Type B pancreatic cell (in vitro differentiated cells): ENCODE results near the gene MAOA. TPM values are rescaled to one million over a fixed set of nuclear protein-coding genes. Genes with fewer than 3 reads are reported as not detected.

ENCODE experiments used
- DNase-seq: peaks from one replicate; pipeline ENCODE4 v3.0.0; 2021; ENCODE audit warnings: mixed read lengths; ENCODE audit not compliant: unreplicated experiment; ENCODE audit errors: extremely low spot score
- H3K27ac Mint-ChIP-seq: 2 replicates; pipeline ENCODE4 v1.8.0; 2021; ENCODE audit warnings: mild to moderate bottlenecking, mixed read lengths
- H3K27me3 Mint-ChIP-seq: 2 replicates; pipeline ENCODE4 v1.8.0; 2021; ENCODE audit warnings: mixed read lengths
- H3K36me3 Mint-ChIP-seq: 2 replicates; pipeline ENCODE4 v1.8.0; 2021; ENCODE audit warnings: mixed read lengths
- H3K4me1 Mint-ChIP-seq: one replicate; pipeline ENCODE4 v1.8.0; 2021; ENCODE audit warnings: mixed read lengths; ENCODE audit not compliant: unreplicated experiment
- H3K4me3 Mint-ChIP-seq: 2 replicates; pipeline ENCODE4 v1.8.0; 2021; ENCODE audit warnings: mild to moderate bottlenecking, mixed read lengths
- H3K9me3 Mint-ChIP-seq: 2 replicates; pipeline ENCODE4 v1.8.0; 2021; ENCODE audit warnings: mixed read lengths
- total RNA-seq: library from RNA; stranded (reverse); gene quantifications from 2 replicates; pipeline ENCODE4 v1.2.1, GENCODE V29; 2021; ENCODE audit warnings: low replicate concordance
- TF ChIP-seq, protein P1 (sequence below): fragments of 200-600 bp; sonication (generic); conservative IDR thresholded peaks from 2 replicates; pipeline ENCODE4 v1.5.0; 2021; ENCODE audit warnings: antibody characterized with exemption, mild to moderate bottlenecking

Gene MAOA
- total RNA-seq, 1 donor from 2014 or later: 18.9 TPM

GRCh38 chrX:43745938-43746721 is 90.0 kb downstream of the MAOA start:
- no peak overlapping the region for H3K4me3 Mint-ChIP-seq
- H3K4me1 Mint-ChIP-seq: peaks cover 11% of the 10 kb centered on the region
- no peaks in the 10 kb centered on the region for H3K36me3 Mint-ChIP-seq
- no peak for DNase-seq
- H3K9me3 Mint-ChIP-seq: no peaks in the 10 kb centered on the region
- no peaks in the 10 kb centered on the region for H3K27me3 Mint-ChIP-seq
- TF ChIP-seq, protein P1, sequence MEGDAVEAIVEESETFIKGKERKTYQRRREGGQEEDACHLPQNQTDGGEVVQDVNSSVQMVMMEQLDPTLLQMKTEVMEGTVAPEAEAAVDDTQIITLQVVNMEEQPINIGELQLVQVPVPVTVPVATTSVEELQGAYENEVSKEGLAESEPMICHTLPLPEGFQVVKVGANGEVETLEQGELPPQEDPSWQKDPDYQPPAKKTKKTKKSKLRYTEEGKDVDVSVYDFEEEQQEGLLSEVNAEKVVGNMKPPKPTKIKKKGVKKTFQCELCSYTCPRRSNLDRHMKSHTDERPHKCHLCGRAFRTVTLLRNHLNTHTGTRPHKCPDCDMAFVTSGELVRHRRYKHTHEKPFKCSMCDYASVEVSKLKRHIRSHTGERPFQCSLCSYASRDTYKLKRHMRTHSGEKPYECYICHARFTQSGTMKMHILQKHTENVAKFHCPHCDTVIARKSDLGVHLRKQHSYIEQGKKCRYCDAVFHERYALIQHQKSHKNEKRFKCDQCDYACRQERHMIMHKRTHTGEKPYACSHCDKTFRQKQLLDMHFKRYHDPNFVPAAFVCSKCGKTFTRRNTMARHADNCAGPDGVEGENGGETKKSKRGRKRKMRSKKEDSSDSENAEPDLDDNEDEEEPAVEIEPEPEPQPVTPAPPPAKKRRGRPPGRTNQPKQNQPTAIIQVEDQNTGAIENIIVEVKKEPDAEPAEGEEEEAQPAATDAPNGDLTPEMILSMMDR: no peak
- no peak overlapping the region for H3K27ac Mint-ChIP-seq

DNA sequence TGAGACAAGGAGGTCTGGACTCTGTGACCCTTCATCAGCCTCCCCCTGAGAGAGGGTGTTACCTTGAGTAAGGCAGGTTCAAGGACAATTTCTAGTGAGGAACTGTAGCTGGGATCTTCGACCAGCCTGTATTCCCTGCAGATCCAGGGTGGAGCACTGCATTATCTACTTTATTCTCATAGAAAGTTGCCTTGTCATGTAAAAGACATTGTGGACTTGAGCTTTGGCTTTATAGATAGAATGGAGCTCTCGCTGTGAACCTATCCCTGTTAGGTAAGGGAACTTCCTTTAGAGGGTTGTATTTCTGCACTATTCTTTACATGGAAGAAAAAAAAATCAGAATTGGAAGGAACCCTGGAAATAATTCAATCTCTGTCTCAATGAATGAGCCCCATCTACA is 91.4 kb downstream of the MAOA start:
- H3K4me1 Mint-ChIP-seq: peaks cover 10% of the 10 kb centered on the region
- H3K27ac Mint-ChIP-seq: no peak overlapping the region
- no peak overlapping the region for H3K4me3 Mint-ChIP-seq
- no peaks in the 10 kb centered on the region for H3K27me3 Mint-ChIP-seq
- H3K9me3 Mint-ChIP-seq: no peaks in the 10 kb centered on the region
- H3K36me3 Mint-ChIP-seq: no peaks in the 10 kb centered on the region
- TF ChIP-seq, protein P1: no peak
- no peak for DNase-seq

- no peaks in the 10 kb centered on the region for H3K27me3 Mint-ChIP-seq
Measured at GRCh38 chrX:43750248-43750676, 94.2 kb downstream of the MAOA start.

GRCh38 chrX:43753637-43754036 is 97.5 kb downstream of the MAOA start:
- Mint-ChIP-seq H3K27me3 (no peaks in the 10 kb centered on the region), H3K4me3 (no peak overlapping the region), H3K36me3 (no peaks in the 10 kb centered on the region), H3K9me3 (no peaks in the 10 kb centered on the region), H3K4me1 (no peaks in the 10 kb centered on the region), H3K27ac (no peak overlapping the region)
- DNase-seq: no peak
- TF ChIP-seq, protein P1: no peak

More at GRCh38 chrX:43750248-43750676, 94.2 kb downstream of the MAOA start:
- Mint-ChIP-seq H3K4me3 (no peak overlapping the region), H3K27ac (no peak overlapping the region), H3K4me1 (no peaks in the 10 kb centered on the region), H3K9me3 (no peaks in the 10 kb centered on the region), H3K36me3 (no peaks in the 10 kb centered on the region)
- TF ChIP-seq, protein P1: peak; percentile 76
- no peak for DNase-seq

- no peak overlapping the region for H3K27ac Mint-ChIP-seq
- H3K36me3 Mint-ChIP-seq: no peaks in the 10 kb centered on the region
- no peak overlapping the region for H3K4me3 Mint-ChIP-seq
- no peaks in the 10 kb centered on the region for H3K9me3 Mint-ChIP-seq
- TF ChIP-seq, protein P1: no peak
- no peaks in the 10 kb centered on the region for H3K4me1 Mint-ChIP-seq
- DNase-seq: no peak
- no peaks in the 10 kb centered on the region for H3K27me3 Mint-ChIP-seq
Measured at GRCh38 chrX:43756076-43756475, 100.0 kb downstream of the MAOA start.
